IMR-90 (cell line): Measurements from ENCODE around the gene CNKSR2. TPM values are rescaled to one million over a fixed set of nuclear protein-coding genes. Genes with fewer than 3 reads are reported as not detected.

Experiments
- ATAC-seq: fragments of 200-7000 bp; cut with Tn5 transposase; 2 replicates; pipeline ENCODE4 v1.9.1; 2020; ENCODE audit warnings: low read depth, mild to moderate bottlenecking, moderate library complexity
- BruUV-seq: library from RNA; stranded (reverse); fragments of 400-500 nt; replicated peaks from 2 replicates; lab custom pipeline; 2021; lab: Mats Ljungman, UMichigan
- CTCF ChIA-PET: fragments of 300-600 bp; formaldehyde crosslinking; extraction: SDS; loops from one replicate; lab custom pipeline; 2021; ENCODE audit warnings: antibody characterized with exemption; lab: Yijun Ruan, JAX
- POLR2A ChIA-PET: fragments of 300-600 bp; sonication (Branson Sonifier 250); formaldehyde crosslinking; loops from one replicate; lab custom pipeline; 2022; ENCODE audit warnings: antibody characterized with exemption; ENCODE audit not compliant: unreplicated experiment; lab: Charles Lee
- DNase-seq: peaks from one replicate; pipeline ENCODE4 v3.0.0; 2013
- H2AFZ ChIP-seq: replicated peaks from 2 replicates; pipeline ENCODE3; 2013; ENCODE audit warnings: low read length, mild to moderate bottlenecking; ENCODE audit not compliant: poor library complexity
- H2AK5ac ChIP-seq: 2 replicates; pipeline ENCODE4 v1.6.1; 2013; ENCODE audit warnings: low read depth, low read length, inconsistent platforms
- H2AK9ac ChIP-seq: replicated peaks from 2 replicates; pipeline ENCODE3; 2013; ENCODE audit warnings: mild to moderate bottlenecking, low read depth, low read length, moderate library complexity; ENCODE audit not compliant: poor library complexity
- H2BK120ac ChIP-seq: 2 replicates; pipeline ENCODE4 v1.6.1; 2013; ENCODE audit warnings: low read depth, low read length, inconsistent platforms
- H2BK15ac ChIP-seq: 3 replicates; pipeline ENCODE4 v1.6.1; 2013; ENCODE audit warnings: low read depth, low read length, inconsistent platforms
- H2BK20ac ChIP-seq: 2 replicates; pipeline ENCODE4 v1.6.1; 2013; ENCODE audit warnings: low read depth, mild to moderate bottlenecking, inconsistent platforms, low read length, moderate library complexity
- H2BK5ac ChIP-seq: 2 replicates; pipeline ENCODE4 v1.6.1; 2013; ENCODE audit warnings: mild to moderate bottlenecking, low read depth, low read length, inconsistent platforms; ENCODE audit not compliant: poor library complexity, severe bottlenecking
- H3K14ac ChIP-seq: replicated peaks from 2 replicates; pipeline ENCODE4 v1.6.1; 2013; ENCODE audit warnings: low read depth, low read length, inconsistent platforms
- H3K18ac ChIP-seq: 2 replicates; pipeline ENCODE4 v1.6.1; 2013; ENCODE audit warnings: low read depth, low read length, control low read depth
- H3K23ac ChIP-seq: 2 replicates; pipeline ENCODE4 v1.6.1; 2013; ENCODE audit warnings: low read depth, low read length, inconsistent platforms
- H3K27ac ChIP-seq: 2 replicates; pipeline ENCODE4 v1.5.1; 2013; ENCODE audit warnings: mild to moderate bottlenecking, control low read depth, low read length; ENCODE audit not compliant: insufficient read depth
- H3K27me3 ChIP-seq: 2 replicates; pipeline ENCODE4 v1.6.1; 2013; ENCODE audit warnings: low read length; ENCODE audit not compliant: control insufficient read depth, insufficient read depth
- H3K36me3 ChIP-seq: 2 replicates; pipeline ENCODE4 v1.6.1; 2013; ENCODE audit warnings: low read length, mixed read lengths; ENCODE audit not compliant: control insufficient read depth, insufficient read depth
- H3K4ac ChIP-seq: 2 replicates; pipeline ENCODE4 v1.6.1; 2013; ENCODE audit warnings: low read depth, low read length, inconsistent platforms
- H3K4me1 ChIP-seq: 2 replicates; pipeline ENCODE4 v1.6.1; 2013; ENCODE audit warnings: low read length, mixed read lengths; ENCODE audit not compliant: control insufficient read depth, insufficient read depth
- H3K4me2 ChIP-seq: 2 replicates; pipeline ENCODE4 v1.6.1; 2013; ENCODE audit warnings: low read depth, mild to moderate bottlenecking, control low read depth, low read length, moderate library complexity
- H3K4me3 ChIP-seq: 2 replicates; pipeline ENCODE4 v1.5.1; 2013; ENCODE audit warnings: low read depth, mild to moderate bottlenecking, control low read depth, low read length, moderate library complexity; ENCODE audit not compliant: insufficient read depth
- H3K56ac ChIP-seq: 2 replicates; pipeline ENCODE4 v1.6.1; 2013; ENCODE audit warnings: low read length, inconsistent platforms; ENCODE audit not compliant: insufficient read depth; ENCODE audit errors: extremely low read depth
- H3K79me1 ChIP-seq, 2 experiments: 2 replicates each; pipeline ENCODE4 v1.6.1; 2013; ENCODE audit warnings: low read length in 2 of 2, inconsistent platforms in 1 of 2, low read depth in 1 of 2
- H3K9ac ChIP-seq: 2 replicates; pipeline ENCODE4 v1.6.1; 2013; ENCODE audit warnings: low read depth, low read length, control low read depth
- H3K9me1 ChIP-seq: 2 replicates; pipeline ENCODE4 v1.6.1; 2013; ENCODE audit warnings: low read length, inconsistent platforms; ENCODE audit not compliant: insufficient read depth
- H3K9me3 ChIP-seq: 2 replicates; pipeline ENCODE4 v1.6.1; 2013; ENCODE audit warnings: low read length; ENCODE audit not compliant: control insufficient read depth, insufficient read depth
- H4K20me1 ChIP-seq: 2 replicates; pipeline ENCODE4 v1.6.1; 2013; ENCODE audit warnings: low read length, inconsistent platforms; ENCODE audit not compliant: insufficient read depth
- H4K5ac ChIP-seq: 2 replicates; pipeline ENCODE4 v1.6.1; 2013; ENCODE audit warnings: mild to moderate bottlenecking, low read depth, low read length, control low read depth
- H4K8ac ChIP-seq, 2 experiments: 2 replicates each; pipeline ENCODE4 v1.6.1; 2013; ENCODE audit warnings: low read depth in 2 of 2, low read length in 2 of 2, control low read depth in 1 of 2, inconsistent platforms in 1 of 2
- H4K91ac ChIP-seq: 2 replicates; pipeline ENCODE4 v1.6.1; 2013; ENCODE audit warnings: low read depth, low read length, inconsistent platforms; ENCODE audit not compliant: insufficient read depth
- CEBPB ChIP-seq: IDR thresholded peaks from 2 replicates; pipeline ENCODE4 v1.6.1; 2012; ENCODE audit warnings: low read depth, low read length, improper control_type of control experiment
- CTCF ChIP-seq: conservative IDR thresholded peaks from 2 replicates; pipeline ENCODE4 v1.5.1; 2012; ENCODE audit warnings: mild to moderate bottlenecking, low read depth, low read length, improper control_type of control experiment
- ELK1 ChIP-seq: fragments of 150-350 bp; IDR thresholded peaks from 2 replicates; pipeline ENCODE4 v1.6.1; 2016; ENCODE audit warnings: low read depth, mild to moderate bottlenecking, low read length, moderate library complexity, borderline replicate concordance
- FOS ChIP-seq: fragments of 150-350 bp; IDR thresholded peaks from 2 replicates; pipeline ENCODE4 v1.6.1; 2016; ENCODE audit warnings: low read depth, low read length
- MAFK ChIP-seq: IDR thresholded peaks from 2 replicates; pipeline ENCODE4 v1.6.1; 2012; ENCODE audit warnings: low read depth, low read length, improper control_type of control experiment
- MAZ ChIP-seq: IDR thresholded peaks from 2 replicates; pipeline ENCODE4 v1.6.1; 2012; ENCODE audit warnings: low read depth, mild to moderate bottlenecking, low read length, improper control_type of control experiment, moderate library complexity, borderline replicate concordance
- MXI1 ChIP-seq: IDR thresholded peaks from 2 replicates; pipeline ENCODE4 v1.6.1; 2012; ENCODE audit warnings: low read depth, mild to moderate bottlenecking, low read length, moderate library complexity, borderline replicate concordance
- NFE2L2 ChIP-seq: fragments of 150-350 bp; IDR thresholded peaks from 2 replicates; pipeline ENCODE4 v1.6.1; 2016; ENCODE audit warnings: low read depth, mild to moderate bottlenecking, low read length
- POLR2A ChIP-seq: IDR thresholded peaks from 2 replicates; pipeline ENCODE4 v1.6.1; 2012; ENCODE audit warnings: mild to moderate bottlenecking, low read depth, low read length
- RAD21 ChIP-seq: IDR thresholded peaks from 2 replicates; pipeline ENCODE4 v1.6.1; 2012; ENCODE audit warnings: low read length, improper control_type of control experiment
- WGBS, 2 experiments: methylation state at CpG; one replicate each; pipeline versions ENCODE4 v1.1.5 to v1.1.7; 2013; ENCODE audit warnings: missing lambda C conversion rate in 2 of 2; ENCODE audit not compliant: insufficient read length in 1 of 2; ENCODE audit errors: extremely low coverage in 2 of 2; 5-methylcytosine and 5-hydroxymethylcytosine counted together
- dilution Hi-C: fragments of 300-500 bp; cut with HindIII; formaldehyde crosslinking; loops from one replicate; pipeline ENCODE4 v1.14.3; 2018; ENCODE audit warnings: low sequenced_read_pairs; ENCODE audit not compliant: unreplicated experiment
- in situ Hi-C: fragments of 300-500 bp; cut with MboI; formaldehyde crosslinking; loops from 3 replicates; pipeline ENCODE4 v1.14.3; 2019; ENCODE audit warnings: low sequenced_read_pairs, inconsistent platforms, mixed read lengths
- intact Hi-C: fragments of 100-400 bp; cut with micrococcal nuclease; formaldehyde crosslinking; loops from 2 replicates; pipeline ENCODE4 v1.10.0; 2022
- polyA plus RNA-seq, 3 experiments: library from polyadenylated mRNA; depleted of rRNA; stranded (reverse); fragments of >200 nt; gene quantifications; 2 replicates each; pipeline ENCODE4 v1.2.3, GENCODE V29; 2012; ENCODE audit warnings: low replicate concordance in 1 of 3
- total RNA-seq: library from RNA; depleted of rRNA; stranded (reverse); fragments of >200 nt; gene quantifications from 2 replicates; pipeline ENCODE4 v1.2.3, GENCODE V29; 2012

CNKSR2 gene
- total and polyA plus RNA-seq, 2 of the 4 experiments (the other 2 are of a cell fraction): 0.14 to 0.90 TPM

GRCh38 chrX:21437036-21437435 is 62.8 kb downstream of the CNKSR2 start:
- ATAC-seq: no peak
- no peak overlapping the region for H3K4me2 ChIP-seq
- no peaks in the 10 kb centered on the region for H3K9me3 ChIP-seq
- no peak for DNase-seq
- H3K4ac ChIP-seq: no peak overlapping the region
- H3K27ac ChIP-seq: no peak overlapping the region
- no peak overlapping the region for H3K18ac ChIP-seq
- no peaks in the 10 kb centered on the region for H3K79me1 ChIP-seq
- no peaks in the 10 kb centered on the region for H3K4me1 ChIP-seq
- WGBS, 2 experiments: no CpG with 5 or more reads among the region's 1 CpG
- H4K5ac ChIP-seq: no peak overlapping the region
- no peak overlapping the region for H3K23ac ChIP-seq
- H2AK9ac ChIP-seq: no peak overlapping the region
- H2AFZ ChIP-seq: no peak overlapping the region
- intact Hi-C loops: loop anchor here (10.0 kb wide), 1 partner anchor 58 kb away; no protein-coding TSS in a partner anchor
- H3K9ac ChIP-seq: no peak overlapping the region
- ChIA-PET POLR2A (no interaction called here), CTCF (no interaction called here)
- no peaks in the 10 kb centered on the region for H3K9me1 ChIP-seq
- H2BK5ac ChIP-seq: no peak overlapping the region
- no peak overlapping the region for H2AK5ac ChIP-seq
- no peak overlapping the region for H4K91ac ChIP-seq
- H4K20me1 ChIP-seq: no peaks in the 10 kb centered on the region
- no peak overlapping the region for H2BK20ac ChIP-seq
- H4K8ac ChIP-seq: no peak overlapping the region
- no peak overlapping the region for H3K56ac ChIP-seq
- H2BK120ac ChIP-seq: no peak overlapping the region
- H3K14ac ChIP-seq: no peak overlapping the region
- no peaks in the 10 kb centered on the region for H3K27me3 ChIP-seq
- H3K4me3 ChIP-seq: no peak overlapping the region
- TF ChIP-seq CTCF: no peak
- TF ChIP-seq CEBPB: no peak
- TF ChIP-seq FOS: no peak
- TF ChIP-seq MAZ: no peak
- TF ChIP-seq MAFK: no peak
- no peak for TF ChIP-seq RAD21
- no peak for TF ChIP-seq POLR2A
- TF ChIP-seq NFE2L2: no peak
- TF ChIP-seq ELK1: no peak
- TF ChIP-seq MXI1: no peak
- no peaks in the 10 kb centered on the region for H3K36me3 ChIP-seq
- in situ Hi-C loops: no loop called here
- no peak overlapping the region for H2BK15ac ChIP-seq
- no TSS peak for BruUV-seq
- dilution Hi-C loops: no loop called here
